PC-3 (cell line): ENCODE measurements around the gene MSL3B.

Experiments used
- CTCF ChIP-seq: fragments of 300-600 bp; sonication (generic); conservative IDR thresholded peaks from 2 replicates; pipeline ENCODE4 v1.5.1; 2017; ENCODE audit warnings: antibody characterized with exemption, low read depth, mild to moderate bottlenecking, low read length
- EZH2 ChIP-seq: fragments of 300-600 bp; sonication (generic); IDR thresholded peaks from one replicate; pipeline ENCODE4 v1.6.1; 2017; ENCODE audit warnings: antibody characterized with exemption, mild to moderate bottlenecking, low read length; ENCODE audit not compliant: unreplicated experiment

DNA sequence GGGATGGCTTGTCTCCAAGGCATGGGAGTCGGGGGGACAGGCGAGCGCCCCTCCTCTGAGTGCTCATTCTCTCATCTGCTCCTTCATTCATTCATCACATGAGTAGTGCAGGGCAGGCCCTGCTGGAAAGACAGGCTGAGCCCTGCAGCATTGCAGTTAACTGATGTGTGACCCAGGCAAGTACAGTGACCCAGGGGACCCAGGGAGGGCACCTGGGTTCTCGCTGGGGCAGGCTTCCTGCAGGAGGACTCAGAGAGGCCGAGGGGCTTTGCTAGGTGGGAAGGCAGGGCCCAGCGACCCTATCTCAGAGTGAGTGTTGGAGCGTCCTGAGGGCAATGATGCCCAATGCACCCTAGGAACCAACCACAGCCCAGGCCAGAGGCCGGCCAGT, 44.5 kb downstream of the MSL3B start:
- TF ChIP-seq EZH2 (no peak), CTCF (no peak)
